K562 (cell line): ENCODE measurements around the gene LY6G5B. TPM values are rescaled to one million over a fixed set of nuclear protein-coding genes. Genes with fewer than 3 reads are reported as not detected.

Experiments
- HDAC2 ChIP-seq: fragments of 450-650 bp; IDR thresholded peaks from 2 replicates; pipeline ENCODE4 v1.6.1; 2016; ENCODE audit warnings: mild to moderate bottlenecking
- HMG20B ChIP-seq: fragments of 250-450 bp; sonication (Bioruptor Pico); IDR thresholded peaks from 2 replicates; pipeline ENCODE4 v1.5.0; 2021; ENCODE audit warnings: mild to moderate bottlenecking
- NR1H2 ChIP-seq: sonication (generic); formaldehyde crosslinking; IDR thresholded peaks from 2 replicates; pipeline ENCODE4 v1.4.0; 2020; ENCODE audit warnings: mild to moderate bottlenecking, missing genetic modification reagents
- TFE3 ChIP-seq: fragments of 450-650 bp; formaldehyde crosslinking; IDR thresholded peaks from 2 replicates; pipeline ENCODE4 v1.4.0; 2020; ENCODE audit warnings: mild to moderate bottlenecking, mixed read lengths
- TRIM24 ChIP-seq, 2 experiments: fragments of 450-650 bp; IDR thresholded peaks; 2 replicates each; pipeline ENCODE4 v1.6.1; 2016
- ZNF124 ChIP-seq: sonication (generic); formaldehyde crosslinking; IDR thresholded peaks from 2 replicates; pipeline ENCODE4 v1.8.1; 2022; ENCODE audit warnings: missing genetic modification reagents
- polyA plus RNA-seq, 8 experiments: library from polyadenylated mRNA; depleted of rRNA in 4 of 8; stranded (reverse) in 5 of 8; unstranded in 3 of 8; fragments of >200 nt; fragmentation: Nextera tagmentation in 2 of 8; fragmentation: Illumina TruSeq in 1 of 8; extraction: Ambion mirVana in 2 of 8; extraction: Trizol in 1 of 8; gene quantifications; 2 replicates each; pipeline versions ENCODE4 v1.2.1 to v1.2.3, GENCODE V29; 2011 to 2014; ENCODE audit warnings: inconsistent platforms in 1 of 8, missing spikeins in 1 of 8
- total RNA-seq, 7 experiments: library from RNA; depleted of rRNA in 6 of 7; stranded (reverse); fragments of >200 nt in 6 of 7; fragmentation: Illumina TruSeq in 2 of 7; extraction: Trizol in 2 of 7; gene quantifications; 2 replicates each; pipeline versions ENCODE4 v1.2.1 to v1.2.3, GENCODE V29; 2011 to 2021; ENCODE audit warnings: low replicate concordance in 1 of 7
- TF ChIP-seq, protein P1 (sequence below): fragments of 450-650 bp; IDR thresholded peaks from 2 replicates; pipeline ENCODE4 v1.6.1; 2016; ENCODE audit warnings: mild to moderate bottlenecking, moderate library complexity
- TF ChIP-seq, protein P2 (sequence below): fragments of 250-450 bp; sonication (Bioruptor Pico); IDR thresholded peaks from 2 replicates; pipeline ENCODE4 v1.9.0; 2021; ENCODE audit warnings: mild to moderate bottlenecking
- TF ChIP-seq, protein P3 (sequence below): IDR thresholded peaks from 2 replicates; pipeline ENCODE4 v1.6.1; 2012; ENCODE audit warnings: low read depth, low read length, improper control_type of control experiment, borderline replicate concordance

Gene LY6G5B
- total and polyA plus RNA-seq, 9 of the 15 experiments (the other 6 are each of a cell fraction or from before 2014, with no cell fraction given): 6.0 to 27.0 (median 7.5) TPM

DNA sequence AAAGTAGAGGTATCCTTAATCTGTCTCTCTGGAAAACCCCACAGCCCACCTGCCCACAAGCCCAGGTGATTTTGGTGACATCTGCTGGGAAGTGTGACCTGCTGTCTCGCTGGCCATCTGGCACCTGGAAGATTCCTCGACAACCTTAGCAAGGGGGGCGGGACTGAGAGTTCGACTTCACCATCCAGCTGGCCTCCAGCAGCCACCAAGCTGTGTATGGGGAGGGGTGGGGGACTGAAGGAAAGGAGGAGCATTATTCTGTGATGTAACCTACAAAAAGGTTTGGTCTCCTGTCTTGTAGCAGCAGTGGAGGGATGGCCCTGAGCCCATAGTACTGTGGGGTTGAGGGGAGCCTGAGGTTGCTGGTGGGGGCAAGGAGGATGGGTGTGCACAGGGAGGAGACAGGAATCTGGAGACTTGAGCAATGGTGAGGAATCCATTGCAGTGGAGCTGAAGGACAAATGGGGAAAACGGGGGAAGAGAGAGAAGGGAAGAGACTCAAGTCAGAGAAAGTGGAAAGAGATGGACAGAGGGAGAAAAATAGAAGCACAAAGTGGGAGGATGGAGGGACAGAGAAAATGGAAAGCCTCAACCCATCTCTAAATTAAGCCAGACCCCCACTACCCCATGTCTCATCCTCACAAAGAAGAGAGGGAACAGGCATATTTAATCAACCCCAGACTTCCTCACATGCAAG, 40.9 kb downstream of the LY6G5B start (continued):
- TF ChIP-seq, protein P1, sequence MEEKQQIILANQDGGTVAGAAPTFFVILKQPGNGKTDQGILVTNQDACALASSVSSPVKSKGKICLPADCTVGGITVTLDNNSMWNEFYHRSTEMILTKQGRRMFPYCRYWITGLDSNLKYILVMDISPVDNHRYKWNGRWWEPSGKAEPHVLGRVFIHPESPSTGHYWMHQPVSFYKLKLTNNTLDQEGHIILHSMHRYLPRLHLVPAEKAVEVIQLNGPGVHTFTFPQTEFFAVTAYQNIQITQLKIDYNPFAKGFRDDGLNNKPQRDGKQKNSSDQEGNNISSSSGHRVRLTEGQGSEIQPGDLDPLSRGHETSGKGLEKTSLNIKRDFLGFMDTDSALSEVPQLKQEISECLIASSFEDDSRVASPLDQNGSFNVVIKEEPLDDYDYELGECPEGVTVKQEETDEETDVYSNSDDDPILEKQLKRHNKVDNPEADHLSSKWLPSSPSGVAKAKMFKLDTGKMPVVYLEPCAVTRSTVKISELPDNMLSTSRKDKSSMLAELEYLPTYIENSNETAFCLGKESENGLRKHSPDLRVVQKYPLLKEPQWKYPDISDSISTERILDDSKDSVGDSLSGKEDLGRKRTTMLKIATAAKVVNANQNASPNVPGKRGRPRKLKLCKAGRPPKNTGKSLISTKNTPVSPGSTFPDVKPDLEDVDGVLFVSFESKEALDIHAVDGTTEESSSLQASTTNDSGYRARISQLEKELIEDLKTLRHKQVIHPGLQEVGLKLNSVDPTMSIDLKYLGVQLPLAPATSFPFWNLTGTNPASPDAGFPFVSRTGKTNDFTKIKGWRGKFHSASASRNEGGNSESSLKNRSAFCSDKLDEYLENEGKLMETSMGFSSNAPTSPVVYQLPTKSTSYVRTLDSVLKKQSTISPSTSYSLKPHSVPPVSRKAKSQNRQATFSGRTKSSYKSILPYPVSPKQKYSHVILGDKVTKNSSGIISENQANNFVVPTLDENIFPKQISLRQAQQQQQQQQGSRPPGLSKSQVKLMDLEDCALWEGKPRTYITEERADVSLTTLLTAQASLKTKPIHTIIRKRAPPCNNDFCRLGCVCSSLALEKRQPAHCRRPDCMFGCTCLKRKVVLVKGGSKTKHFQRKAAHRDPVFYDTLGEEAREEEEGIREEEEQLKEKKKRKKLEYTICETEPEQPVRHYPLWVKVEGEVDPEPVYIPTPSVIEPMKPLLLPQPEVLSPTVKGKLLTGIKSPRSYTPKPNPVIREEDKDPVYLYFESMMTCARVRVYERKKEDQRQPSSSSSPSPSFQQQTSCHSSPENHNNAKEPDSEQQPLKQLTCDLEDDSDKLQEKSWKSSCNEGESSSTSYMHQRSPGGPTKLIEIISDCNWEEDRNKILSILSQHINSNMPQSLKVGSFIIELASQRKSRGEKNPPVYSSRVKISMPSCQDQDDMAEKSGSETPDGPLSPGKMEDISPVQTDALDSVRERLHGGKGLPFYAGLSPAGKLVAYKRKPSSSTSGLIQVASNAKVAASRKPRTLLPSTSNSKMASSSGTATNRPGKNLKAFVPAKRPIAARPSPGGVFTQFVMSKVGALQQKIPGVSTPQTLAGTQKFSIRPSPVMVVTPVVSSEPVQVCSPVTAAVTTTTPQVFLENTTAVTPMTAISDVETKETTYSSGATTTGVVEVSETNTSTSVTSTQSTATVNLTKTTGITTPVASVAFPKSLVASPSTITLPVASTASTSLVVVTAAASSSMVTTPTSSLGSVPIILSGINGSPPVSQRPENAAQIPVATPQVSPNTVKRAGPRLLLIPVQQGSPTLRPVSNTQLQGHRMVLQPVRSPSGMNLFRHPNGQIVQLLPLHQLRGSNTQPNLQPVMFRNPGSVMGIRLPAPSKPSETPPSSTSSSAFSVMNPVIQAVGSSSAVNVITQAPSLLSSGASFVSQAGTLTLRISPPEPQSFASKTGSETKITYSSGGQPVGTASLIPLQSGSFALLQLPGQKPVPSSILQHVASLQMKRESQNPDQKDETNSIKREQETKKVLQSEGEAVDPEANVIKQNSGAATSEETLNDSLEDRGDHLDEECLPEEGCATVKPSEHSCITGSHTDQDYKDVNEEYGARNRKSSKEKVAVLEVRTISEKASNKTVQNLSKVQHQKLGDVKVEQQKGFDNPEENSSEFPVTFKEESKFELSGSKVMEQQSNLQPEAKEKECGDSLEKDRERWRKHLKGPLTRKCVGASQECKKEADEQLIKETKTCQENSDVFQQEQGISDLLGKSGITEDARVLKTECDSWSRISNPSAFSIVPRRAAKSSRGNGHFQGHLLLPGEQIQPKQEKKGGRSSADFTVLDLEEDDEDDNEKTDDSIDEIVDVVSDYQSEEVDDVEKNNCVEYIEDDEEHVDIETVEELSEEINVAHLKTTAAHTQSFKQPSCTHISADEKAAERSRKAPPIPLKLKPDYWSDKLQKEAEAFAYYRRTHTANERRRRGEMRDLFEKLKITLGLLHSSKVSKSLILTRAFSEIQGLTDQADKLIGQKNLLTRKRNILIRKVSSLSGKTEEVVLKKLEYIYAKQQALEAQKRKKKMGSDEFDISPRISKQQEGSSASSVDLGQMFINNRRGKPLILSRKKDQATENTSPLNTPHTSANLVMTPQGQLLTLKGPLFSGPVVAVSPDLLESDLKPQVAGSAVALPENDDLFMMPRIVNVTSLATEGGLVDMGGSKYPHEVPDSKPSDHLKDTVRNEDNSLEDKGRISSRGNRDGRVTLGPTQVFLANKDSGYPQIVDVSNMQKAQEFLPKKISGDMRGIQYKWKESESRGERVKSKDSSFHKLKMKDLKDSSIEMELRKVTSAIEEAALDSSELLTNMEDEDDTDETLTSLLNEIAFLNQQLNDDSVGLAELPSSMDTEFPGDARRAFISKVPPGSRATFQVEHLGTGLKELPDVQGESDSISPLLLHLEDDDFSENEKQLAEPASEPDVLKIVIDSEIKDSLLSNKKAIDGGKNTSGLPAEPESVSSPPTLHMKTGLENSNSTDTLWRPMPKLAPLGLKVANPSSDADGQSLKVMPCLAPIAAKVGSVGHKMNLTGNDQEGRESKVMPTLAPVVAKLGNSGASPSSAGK: no peak
- TF ChIP-seq, protein P2, sequence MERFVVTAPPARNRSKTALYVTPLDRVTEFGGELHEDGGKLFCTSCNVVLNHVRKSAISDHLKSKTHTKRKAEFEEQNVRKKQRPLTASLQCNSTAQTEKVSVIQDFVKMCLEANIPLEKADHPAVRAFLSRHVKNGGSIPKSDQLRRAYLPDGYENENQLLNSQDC: no peak
- TF ChIP-seq HMG20B (CRISPR knock-in tag): no peak
- no peak for TF ChIP-seq TFE3 (CRISPR knock-in tag)
- no peak for TF ChIP-seq HDAC2
- no peak for TF ChIP-seq ZNF124 (CRISPR knock-in tag)
- no peak for TF ChIP-seq TRIM24 (IDR thresholded peaks at IDR 0.05)
- TF ChIP-seq, protein P3, sequence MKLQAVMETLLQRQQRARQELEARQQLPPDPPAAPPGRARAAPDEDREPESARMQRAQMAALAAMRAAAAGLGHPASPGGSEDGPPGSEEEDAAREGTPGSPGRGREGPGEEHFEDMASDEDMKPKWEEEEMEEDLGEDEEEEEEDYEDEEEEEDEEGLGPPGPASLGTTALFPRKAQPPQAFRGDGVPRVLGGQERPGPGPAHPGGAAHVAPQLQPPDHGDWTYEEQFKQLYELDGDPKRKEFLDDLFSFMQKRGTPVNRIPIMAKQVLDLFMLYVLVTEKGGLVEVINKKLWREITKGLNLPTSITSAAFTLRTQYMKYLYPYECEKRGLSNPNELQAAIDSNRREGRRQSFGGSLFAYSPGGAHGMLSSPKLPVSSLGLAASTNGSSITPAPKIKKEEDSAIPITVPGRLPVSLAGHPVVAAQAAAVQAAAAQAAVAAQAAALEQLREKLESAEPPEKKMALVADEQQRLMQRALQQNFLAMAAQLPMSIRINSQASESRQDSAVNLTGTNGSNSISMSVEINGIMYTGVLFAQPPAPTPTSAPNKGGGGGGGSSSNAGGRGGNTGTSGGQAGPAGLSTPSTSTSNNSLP: no peak
- no peak for TF ChIP-seq NR1H2
